ENCODE measurements around the gene MAPK6.

DNA sequence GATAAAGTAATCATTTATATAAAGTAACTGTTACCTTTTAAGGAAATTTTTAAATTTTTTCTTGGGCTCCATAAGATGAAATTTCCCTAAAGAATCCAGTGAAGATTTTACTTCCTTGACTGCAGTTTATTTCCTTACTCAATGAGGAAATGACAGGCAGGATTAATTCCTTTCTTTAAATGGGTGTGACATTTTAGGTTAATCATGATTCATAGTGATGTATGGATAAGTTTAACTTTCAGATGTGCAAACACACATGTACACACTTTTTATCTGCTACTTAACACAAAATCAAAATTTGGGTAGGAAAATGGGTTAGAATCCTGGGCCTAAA is 36.3 kb upstream of the MAPK6 start:
- TF ChIP-seq, protein P1, sequence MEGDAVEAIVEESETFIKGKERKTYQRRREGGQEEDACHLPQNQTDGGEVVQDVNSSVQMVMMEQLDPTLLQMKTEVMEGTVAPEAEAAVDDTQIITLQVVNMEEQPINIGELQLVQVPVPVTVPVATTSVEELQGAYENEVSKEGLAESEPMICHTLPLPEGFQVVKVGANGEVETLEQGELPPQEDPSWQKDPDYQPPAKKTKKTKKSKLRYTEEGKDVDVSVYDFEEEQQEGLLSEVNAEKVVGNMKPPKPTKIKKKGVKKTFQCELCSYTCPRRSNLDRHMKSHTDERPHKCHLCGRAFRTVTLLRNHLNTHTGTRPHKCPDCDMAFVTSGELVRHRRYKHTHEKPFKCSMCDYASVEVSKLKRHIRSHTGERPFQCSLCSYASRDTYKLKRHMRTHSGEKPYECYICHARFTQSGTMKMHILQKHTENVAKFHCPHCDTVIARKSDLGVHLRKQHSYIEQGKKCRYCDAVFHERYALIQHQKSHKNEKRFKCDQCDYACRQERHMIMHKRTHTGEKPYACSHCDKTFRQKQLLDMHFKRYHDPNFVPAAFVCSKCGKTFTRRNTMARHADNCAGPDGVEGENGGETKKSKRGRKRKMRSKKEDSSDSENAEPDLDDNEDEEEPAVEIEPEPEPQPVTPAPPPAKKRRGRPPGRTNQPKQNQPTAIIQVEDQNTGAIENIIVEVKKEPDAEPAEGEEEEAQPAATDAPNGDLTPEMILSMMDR (IDR thresholded peaks at IDR 0.05): no peak
- TF ChIP-seq POLR2AphosphoS5 (IDR thresholded peaks at IDR 0.05) (no peak), POLR2A (IDR thresholded peaks at IDR 0.05) (no peak)

Measured in transverse colon (tissue), 4 donors.